NCI-H1417 treated with DMSO at 0.1 percent for 48 hours (cell line): ENCODE measurements around the gene HPSE2.
"Not testable (repeated sequence)": the region's sequence is repeated elsewhere in the genome, so short reads cannot be mapped to it uniquely, and the experiment has no call there.

Experiments used
- DNase-seq: peaks from one replicate; lab custom pipeline; 2025; lab: John Stamatoyannopoulos, UW

The HPSE2 gene

GRCh38 chr10:99161165-99161564 lies 74.5 kb downstream of the HPSE2 start:
- DNase-seq = no peak

- no peak for DNase-seq
These were observed 92.0 kb downstream of the HPSE2 start for GRCh38 chr10:99143651-99144050.

- no peak for DNase-seq
These were observed 92.6 kb downstream of the HPSE2 start for GRCh38 chr10:99143011-99143410.

- DNase-seq = not testable (repeated sequence)
These were observed 102.8 kb downstream of the HPSE2 start for GRCh38 chr10:99132897-99133296.

- no peak for DNase-seq
These were observed 109.8 kb downstream of the HPSE2 start for GRCh38 chr10:99125879-99126278.

- DNase-seq = no peak
These were observed 111.3 kb downstream of the HPSE2 start for GRCh38 chr10:99124376-99124775.

GRCh38 chr10:99123851-99124250 lies 111.8 kb downstream of the HPSE2 start:
- no peak for DNase-seq

- DNase-seq = no peak
These were observed 112.3 kb downstream of the HPSE2 start for GRCh38 chr10:99123336-99123735.

GRCh38 chr10:99119258-99119748 lies 116.3 kb downstream of the HPSE2 start:
- DNase-seq = no peak

GRCh38 chr10:99115703-99116102 lies 119.9 kb downstream of the HPSE2 start:
- DNase-seq = no peak

- no peak for DNase-seq
These were observed 150.3 kb downstream of the HPSE2 start for GRCh38 chr10:99085358-99085757.

GRCh38 chr10:99084161-99084560 lies 151.5 kb downstream of the HPSE2 start:
- DNase-seq = no peak

- DNase-seq = no peak
These were observed 155.2 kb downstream of the HPSE2 start for GRCh38 chr10:99080275-99080945.

- no peak for DNase-seq
These were observed 173.1 kb downstream of the HPSE2 start for GRCh38 chr10:99062591-99062990.

- no peak for DNase-seq
These were observed 176.9 kb downstream of the HPSE2 start for GRCh38 chr10:99058762-99059161.

- no peak for DNase-seq
These were observed 177.5 kb downstream of the HPSE2 start for GRCh38 chr10:99057936-99058690.

- no peak for DNase-seq
These were observed 190.0 kb downstream of the HPSE2 start for GRCh38 chr10:99045671-99046070.

GRCh38 chr10:99042051-99042771 lies 193.4 kb downstream of the HPSE2 start:
- no peak for DNase-seq

GRCh38 chr10:99041468-99041867 lies 194.2 kb downstream of the HPSE2 start:
- DNase-seq = no peak

- no peak for DNase-seq
These were observed 221.8 kb downstream of the HPSE2 start for GRCh38 chr10:99013885-99014284.

- DNase-seq = no peak
These were observed 225.4 kb downstream of the HPSE2 start for GRCh38 chr10:99010286-99010685.

- DNase-seq = no peak
These were observed 227.6 kb downstream of the HPSE2 start for GRCh38 chr10:99008054-99008453.

GRCh38 chr10:99007457-99007856 lies 228.2 kb downstream of the HPSE2 start:
- no peak for DNase-seq
